ENCODE results near the gene PAK6. TPM values are rescaled to one million over a fixed set of nuclear protein-coding genes. Genes with fewer than 3 reads are reported as not detected.
A peak's percentile ranks its signal among the peaks of the same experiment; 100 is the strongest.

Gene PAK6
- total and polyA plus RNA-seq, 2 experiments from 2014 or later, result 2.6 to 2.7 TPM

DNA sequence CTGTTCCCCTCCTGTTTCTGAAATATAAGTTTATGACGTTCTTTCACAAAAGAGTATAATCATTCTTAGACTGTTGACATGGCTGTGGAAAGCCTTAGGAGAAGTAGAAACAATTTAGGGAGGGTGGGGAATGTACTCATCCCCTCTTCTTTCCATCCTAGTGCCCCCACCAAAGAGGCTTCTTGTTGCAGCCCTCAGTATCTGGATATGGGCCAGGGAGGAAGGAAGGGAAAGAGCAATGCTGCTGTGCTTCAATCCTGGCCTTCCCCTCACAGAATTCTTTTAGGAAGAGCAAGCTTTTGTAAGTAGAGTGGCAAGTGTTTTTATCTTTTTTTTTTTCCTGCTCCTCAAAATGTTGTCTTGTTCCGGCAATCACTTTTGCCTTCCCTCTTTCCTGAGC, 86.3 kb downstream of the PAK6 start:
- Histone ChIP-seq H3K4me3 (no peak overlapping the region), H3K27ac (no peak overlapping the region)
- 84% methylated on average over 2 of the region's 2 CpGs for WGBS (ENCODE audit: low lambda C conversion rate, missing lambda C conversion rate)

DNA sequence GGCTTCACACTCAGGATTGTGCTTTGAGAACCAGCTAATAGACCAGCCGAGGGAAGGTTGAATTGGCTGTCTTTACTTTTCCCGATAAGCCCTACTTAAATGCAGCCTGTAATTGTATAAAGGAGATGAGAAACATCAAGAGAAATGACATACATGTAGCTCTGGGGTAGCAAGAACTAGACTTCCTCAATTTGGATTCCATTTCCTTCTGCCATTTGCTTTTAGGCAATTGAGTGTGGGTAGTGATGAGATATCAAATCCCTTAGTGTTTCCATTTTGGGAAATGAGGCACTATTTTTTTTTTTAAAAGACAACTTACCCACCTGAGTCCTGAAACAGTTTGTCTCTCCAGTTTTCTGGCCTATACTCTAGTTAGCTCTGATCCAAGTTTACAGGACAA, 86.8 kb downstream of the PAK6 start:
- Histone ChIP-seq H3K27ac (no peak overlapping the region), H3K4me3 (no peak overlapping the region), H2AFZ (no peak overlapping the region), H3K9me2 (replicated peaks; ENCODE audit: insufficient read depth) (no peaks in the 10 kb centered on the region), H3K4me2 (peak overlapping the region; percentile 96), H3K79me2 (peaks cover 19% of the 10 kb centered on the region), H4K20me1 (ENCODE audit: insufficient read depth, poor library complexity, severe bottlenecking) (no peaks in the 10 kb centered on the region), H3K4me1 (ENCODE audit: insufficient read depth) (peaks cover 27% of the 10 kb centered on the region), H3K27me3 (no peaks in the 10 kb centered on the region), H3K36me3 (replicated peaks; ENCODE audit: insufficient read depth, low read depth) (no peaks in the 10 kb centered on the region), H3K9me3 (ENCODE audit: low read depth) (no peaks in the 10 kb centered on the region)
- TF ChIP-seq, protein P1, sequence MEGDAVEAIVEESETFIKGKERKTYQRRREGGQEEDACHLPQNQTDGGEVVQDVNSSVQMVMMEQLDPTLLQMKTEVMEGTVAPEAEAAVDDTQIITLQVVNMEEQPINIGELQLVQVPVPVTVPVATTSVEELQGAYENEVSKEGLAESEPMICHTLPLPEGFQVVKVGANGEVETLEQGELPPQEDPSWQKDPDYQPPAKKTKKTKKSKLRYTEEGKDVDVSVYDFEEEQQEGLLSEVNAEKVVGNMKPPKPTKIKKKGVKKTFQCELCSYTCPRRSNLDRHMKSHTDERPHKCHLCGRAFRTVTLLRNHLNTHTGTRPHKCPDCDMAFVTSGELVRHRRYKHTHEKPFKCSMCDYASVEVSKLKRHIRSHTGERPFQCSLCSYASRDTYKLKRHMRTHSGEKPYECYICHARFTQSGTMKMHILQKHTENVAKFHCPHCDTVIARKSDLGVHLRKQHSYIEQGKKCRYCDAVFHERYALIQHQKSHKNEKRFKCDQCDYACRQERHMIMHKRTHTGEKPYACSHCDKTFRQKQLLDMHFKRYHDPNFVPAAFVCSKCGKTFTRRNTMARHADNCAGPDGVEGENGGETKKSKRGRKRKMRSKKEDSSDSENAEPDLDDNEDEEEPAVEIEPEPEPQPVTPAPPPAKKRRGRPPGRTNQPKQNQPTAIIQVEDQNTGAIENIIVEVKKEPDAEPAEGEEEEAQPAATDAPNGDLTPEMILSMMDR (IDR thresholded peaks at IDR 0.05; ENCODE audit: poor library complexity), result no peak
- no peak for TF ChIP-seq EZH2phosphoT487 (IDR thresholded peaks at IDR 0.05; ENCODE audit: low read depth, severe bottlenecking, unreplicated experiment)
- 98% methylated on average over 2 of the region's 2 CpGs for WGBS (ENCODE audit: low lambda C conversion rate, missing lambda C conversion rate)
- no peak for DNase-seq (ENCODE audit: low spot score)

More for the DNA sequence above, 86.3 kb downstream of the PAK6 start:
- peaks cover 19% of the 10 kb centered on the region for H3K79me2 ChIP-seq
- H3K4me2 ChIP-seq, result peak overlapping the region; percentile 96
- H3K4me1 ChIP-seq (ENCODE audit: insufficient read depth), result peaks cover 25% of the 10 kb centered on the region
- TF ChIP-seq, protein P1 (IDR thresholded peaks at IDR 0.05; ENCODE audit: poor library complexity), result no peak
- TF ChIP-seq EZH2 (IDR thresholded peaks at IDR 0.05; ENCODE audit: borderline replicate concordance), result no peak
- TF ChIP-seq EZH2phosphoT487 (IDR thresholded peaks at IDR 0.05; ENCODE audit: low read depth, severe bottlenecking, unreplicated experiment), result no peak
- no peaks in the 10 kb centered on the region for H4K20me1 ChIP-seq (ENCODE audit: insufficient read depth, poor library complexity, severe bottlenecking)
- no peaks in the 10 kb centered on the region for H3K9me2 ChIP-seq (replicated peaks; ENCODE audit: insufficient read depth)
- H3K9me3 ChIP-seq (ENCODE audit: low read depth), result no peaks in the 10 kb centered on the region
- H3K27me3 ChIP-seq, result no peaks in the 10 kb centered on the region
- H3K36me3 ChIP-seq (replicated peaks; ENCODE audit: insufficient read depth, low read depth), result no peaks in the 10 kb centered on the region
- H2AFZ ChIP-seq, result no peak overlapping the region
- DNase-seq (ENCODE audit: low spot score), result no peak

Other genes starting within 250 kb of the PAK6 start
- 219 and 274 TPM in 2 replicates for gene SRP14, start 199.9 kb upstream of the PAK6 start, total RNA-seq
- 804 and 827 TPM in 2 replicates for gene SRP14, start 199.9 kb upstream of the PAK6 start, polyA plus RNA-seq
- 33.9 and 41.8 TPM in 2 replicates for gene BMF, start 130.2 kb upstream of the PAK6 start, total RNA-seq
- gene BMF, start 130.2 kb upstream of the PAK6 start, polyA plus RNA-seq, result 13.8 and 15.9 TPM in 2 replicates
- 7.6 and 11.9 TPM in 2 replicates for gene BUB1B, start 78.0 kb upstream of the PAK6 start, total RNA-seq
- 5.3 and 10.7 TPM in 2 replicates for gene BUB1B, start 78.0 kb upstream of the PAK6 start, polyA plus RNA-seq
- 0.30 TPM in 1 of 2 replicates, not detected in the other for gene ANKRD63, start 44.0 kb downstream of the PAK6 start, total RNA-seq
- gene ANKRD63, start 44.0 kb downstream of the PAK6 start, polyA plus RNA-seq, result 0.47 and 1.2 TPM in 2 replicates
- gene PLCB2, start 68.9 kb downstream of the PAK6 start, total RNA-seq, result 1.0 and 1.7 TPM in 2 replicates
- 4.4 and 4.9 TPM in 2 replicates for gene PLCB2, start 68.9 kb downstream of the PAK6 start, polyA plus RNA-seq
- gene INAFM2, start 84.6 kb downstream of the PAK6 start, total RNA-seq, result 13.7 and 14.4 TPM in 2 replicates
- gene INAFM2, start 84.6 kb downstream of the PAK6 start, polyA plus RNA-seq, result 17.4 and 19.5 TPM in 2 replicates
- 1.8 and 4.0 TPM in 2 replicates for gene CCDC9B, start 101.9 kb downstream of the PAK6 start, total RNA-seq
- gene CCDC9B, start 101.9 kb downstream of the PAK6 start, polyA plus RNA-seq, result 5.3 and 7.6 TPM in 2 replicates
- 49.8 and 76.1 TPM in 2 replicates for gene PHGR1, start 112.0 kb downstream of the PAK6 start, total RNA-seq
- gene PHGR1, start 112.0 kb downstream of the PAK6 start, polyA plus RNA-seq, result 207 and 222 TPM in 2 replicates
- gene DISP2, start 119.2 kb downstream of the PAK6 start, total RNA-seq, result 0.12 and 1.0 TPM in 2 replicates
- 0.93 and 1.5 TPM in 2 replicates for gene DISP2, start 119.2 kb downstream of the PAK6 start, polyA plus RNA-seq
- gene KNSTRN, start 143.7 kb downstream of the PAK6 start, total RNA-seq, result 22.9 and 24.0 TPM in 2 replicates
- 14.0 and 14.9 TPM in 2 replicates for gene KNSTRN, start 143.7 kb downstream of the PAK6 start, polyA plus RNA-seq
- gene IVD, start 166.7 kb downstream of the PAK6 start, total RNA-seq, result 27.1 and 31.5 TPM in 2 replicates
- 56.6 and 71.6 TPM in 2 replicates for gene IVD, start 166.7 kb downstream of the PAK6 start, polyA plus RNA-seq
- 10.6 and 17.2 TPM in 2 replicates for gene BAHD1, start 201.9 kb downstream of the PAK6 start, total RNA-seq
- gene BAHD1, start 201.9 kb downstream of the PAK6 start, polyA plus RNA-seq, result 12.3 and 13.9 TPM in 2 replicates
- 15.2 and 16.6 TPM in 2 replicates for gene CHST14, start 231.9 kb downstream of the PAK6 start, total RNA-seq
- gene CHST14, start 231.9 kb downstream of the PAK6 start, polyA plus RNA-seq, result 15.7 and 16.8 TPM in 2 replicates

All from hepatocyte (in vitro differentiated cells).